AG08396 (cell line): Measurements from ENCODE around the gene RNF13.
"Not testable (repeated sequence)": the region's sequence is repeated elsewhere in the genome, so short reads cannot be mapped to it uniquely, and the experiment has no call there.

Experiments
- DNase-seq: peaks from one replicate; pipeline ENCODE4 v3.0.0; 2012; ENCODE audit warnings: low spot score, mixed read lengths

RNF13 gene

GRCh38 chr3:149839896-149840295 lies 26.9 kb downstream of the RNF13 start:
- no peak for DNase-seq

GRCh38 chr3:149843502-149843901 lies 30.5 kb downstream of the RNF13 start:
- no peak for DNase-seq

- no peak for DNase-seq
Measured at GRCh38 chr3:149844091-149844490, 31.1 kb downstream of the RNF13 start.

- DNase-seq = no peak
Measured at GRCh38 chr3:149845570-149846244, 32.7 kb downstream of the RNF13 start.

- no peak for DNase-seq
Measured at GRCh38 chr3:149848238-149848637, 35.2 kb downstream of the RNF13 start.

- no peak for DNase-seq
Measured at GRCh38 chr3:149848688-149849087, 35.7 kb downstream of the RNF13 start.

DNA sequence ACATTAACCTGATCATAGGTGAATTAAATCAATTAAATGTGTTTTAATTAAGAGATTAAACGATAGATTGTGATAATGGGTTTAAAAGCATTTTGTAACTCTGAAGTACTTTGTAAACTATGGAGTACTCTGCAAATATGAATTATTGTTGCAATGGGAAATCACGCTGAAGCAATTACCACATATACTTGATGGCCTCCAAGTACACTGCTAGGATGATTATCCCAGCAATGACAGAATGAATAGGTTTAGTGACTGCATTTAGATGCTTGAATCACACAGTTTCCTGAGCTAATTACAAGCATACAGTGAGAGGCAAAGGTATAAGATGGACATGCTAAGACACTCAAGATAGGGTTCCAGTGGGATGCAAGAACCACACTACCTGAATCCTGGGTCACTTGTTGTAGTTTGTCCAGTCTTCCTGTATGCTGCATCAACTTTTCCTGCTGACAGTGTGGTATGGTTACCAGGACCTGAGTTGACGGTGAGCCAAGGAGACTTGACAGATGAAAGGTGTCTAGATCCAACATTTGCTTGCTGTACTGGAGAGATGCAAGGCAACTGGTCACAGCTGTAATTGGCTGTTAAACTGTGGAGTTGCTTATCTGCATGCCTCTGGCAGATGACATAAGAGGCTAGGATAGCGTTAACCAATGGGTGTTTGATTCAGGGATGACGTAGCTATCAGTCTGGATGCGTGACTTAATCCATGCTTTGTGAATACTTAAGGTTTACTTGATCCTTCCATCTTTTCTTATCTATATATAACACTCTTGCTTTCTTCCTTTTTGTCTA lies 38.0 kb downstream of the RNF13 start:
- no peak for DNase-seq

- no peak for DNase-seq
Measured at GRCh38 chr3:149858911-149859310, 45.9 kb downstream of the RNF13 start.

GRCh38 chr3:149860881-149861280 lies 47.9 kb downstream of the RNF13 start:
- no peak for DNase-seq

GRCh38 chr3:149867563-149867962 lies 54.5 kb downstream of the RNF13 start:
- DNase-seq = no peak

DNA sequence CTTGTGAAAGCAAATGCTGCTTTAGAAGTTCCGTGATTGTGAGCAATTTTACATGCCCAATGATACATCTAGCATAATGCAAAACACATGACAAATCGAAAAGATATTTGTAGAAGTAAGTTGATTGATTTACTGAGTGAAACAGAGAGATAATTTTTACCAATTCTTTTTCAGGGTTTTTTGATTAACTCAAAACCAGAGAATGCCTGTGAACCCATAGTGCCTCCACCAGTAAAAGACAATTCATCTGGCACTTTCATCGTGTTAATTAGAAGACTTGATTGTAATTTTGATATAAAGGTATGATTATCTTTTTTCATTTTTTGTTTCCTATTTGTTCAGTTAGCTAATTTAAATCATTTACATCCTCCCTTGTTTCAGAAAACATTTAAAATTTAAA lies 58.8 kb downstream of the RNF13 start:
- DNase-seq = no peak

DNA sequence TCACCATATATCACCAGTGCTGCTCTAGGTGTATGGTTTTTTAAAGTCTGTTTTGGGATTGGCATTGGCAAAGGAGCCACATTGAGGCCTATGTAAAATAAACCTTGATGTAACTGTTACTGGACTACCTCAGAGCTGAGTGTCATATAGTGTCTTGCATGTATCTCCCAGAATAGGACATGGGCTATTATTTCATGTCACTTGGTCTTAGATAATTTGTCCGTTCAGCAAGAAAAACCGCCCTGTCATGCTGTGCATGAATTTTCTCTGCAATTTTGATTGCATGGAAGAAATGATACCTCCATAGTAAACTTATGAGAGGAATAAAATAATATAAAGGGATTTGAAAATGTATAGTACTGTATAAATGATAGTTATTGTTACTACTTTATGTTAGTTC lies 59.6 kb downstream of the RNF13 start:
- DNase-seq = no peak

- DNase-seq = no peak
Measured at GRCh38 chr3:149877668-149878067, 64.7 kb downstream of the RNF13 start.

GRCh38 chr3:149879872-149880271 lies 66.9 kb downstream of the RNF13 start:
- peak; percentile 26 for DNase-seq

DNA sequence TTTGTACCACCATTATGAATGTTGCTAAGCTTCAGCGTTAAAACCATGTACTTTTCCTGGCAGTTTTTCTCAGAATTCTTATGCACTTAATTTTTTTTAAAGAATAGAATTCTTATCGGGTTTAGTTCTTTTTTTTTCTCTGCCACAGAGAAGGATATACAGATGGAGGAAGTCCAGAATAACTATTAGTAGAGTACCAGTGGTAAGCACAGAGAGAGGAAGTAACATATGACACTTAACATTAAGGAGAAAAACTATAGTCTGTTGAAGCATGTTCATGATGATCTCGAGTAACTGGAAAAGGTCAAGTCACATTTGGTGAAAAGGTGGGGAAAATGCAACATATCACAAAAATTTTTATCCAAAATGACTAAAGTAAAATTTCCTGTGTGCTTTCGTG lies 68.9 kb downstream of the RNF13 start:
- DNase-seq = no peak

GRCh38 chr3:149883134-149883533 lies 70.1 kb downstream of the RNF13 start:
- no peak for DNase-seq

- DNase-seq = not testable (repeated sequence)
Measured at GRCh38 chr3:149883860-149884259, 70.8 kb downstream of the RNF13 start.

DNA sequence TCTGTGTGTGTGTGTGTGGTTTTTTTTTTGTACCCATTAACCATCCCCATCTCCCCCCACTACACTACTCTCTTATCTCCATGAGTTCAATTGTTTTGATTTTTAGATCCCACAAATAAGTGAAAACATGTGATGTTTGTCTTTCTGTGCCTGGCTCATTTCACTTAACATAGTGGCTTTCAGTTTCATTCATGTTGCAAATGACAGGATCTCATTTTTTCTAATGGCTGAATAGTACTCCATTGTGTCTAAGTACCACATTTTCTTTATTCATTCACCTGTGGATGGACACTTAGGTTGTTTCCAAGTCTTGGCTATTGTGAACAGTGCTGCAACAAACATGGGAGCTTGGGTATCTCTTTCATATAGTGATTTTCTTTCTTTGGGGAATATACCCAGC lies 71.8 kb downstream of the RNF13 start:
- DNase-seq = not testable (repeated sequence)

GRCh38 chr3:149886957-149887356 lies 73.9 kb downstream of the RNF13 start:
- no peak for DNase-seq

- DNase-seq = no peak
Measured at GRCh38 chr3:149891621-149892020, 78.6 kb downstream of the RNF13 start.

GRCh38 chr3:149892371-149892770 lies 79.4 kb downstream of the RNF13 start:
- DNase-seq = no peak

- peak; percentile 12 for DNase-seq
Measured at GRCh38 chr3:149894205-149894604, 81.2 kb downstream of the RNF13 start.

DNA sequence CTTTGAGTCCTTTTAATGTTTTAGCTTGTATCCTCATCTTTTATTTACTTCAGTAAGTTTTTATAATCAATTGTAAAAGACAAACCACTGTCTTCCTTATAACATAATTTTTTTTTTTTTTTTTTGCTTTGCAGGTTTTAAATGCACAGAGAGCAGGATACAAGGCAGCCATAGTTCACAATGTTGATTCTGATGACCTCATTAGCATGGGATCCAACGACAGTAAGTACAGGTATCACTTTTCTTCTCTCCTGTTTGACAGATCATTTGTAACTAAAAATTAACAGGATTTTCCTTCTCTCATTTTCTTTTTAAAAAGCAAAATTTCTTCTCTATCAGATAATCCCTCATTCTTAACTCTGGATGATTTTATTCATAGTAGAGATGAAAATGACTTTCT lies 82.3 kb downstream of the RNF13 start:
- no peak for DNase-seq

- no peak for DNase-seq
Measured at GRCh38 chr3:149895769-149896168, 82.8 kb downstream of the RNF13 start.
